ENCODE measurements around the gene MPPED2.

DNA sequence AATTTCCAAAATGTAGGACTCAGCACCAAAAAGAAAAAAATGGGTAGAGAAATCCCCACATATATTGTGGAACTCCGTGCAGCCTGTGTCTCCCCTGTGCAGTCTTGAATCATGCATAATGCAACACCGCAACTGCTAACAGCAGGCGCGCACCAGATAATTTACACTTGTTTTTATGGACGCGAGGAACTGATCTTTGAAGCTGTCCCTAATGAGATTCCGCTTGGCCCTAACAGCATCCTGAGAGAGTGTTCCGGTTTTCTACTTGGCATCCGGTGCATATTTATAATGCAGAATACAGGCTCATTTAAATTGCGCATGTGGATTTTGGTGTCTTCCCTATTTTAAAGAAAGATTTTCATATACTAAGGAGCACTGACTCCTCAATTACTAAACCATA lies 21.1 kb downstream of the MPPED2 start:
- TF ChIP-seq, protein P1, sequence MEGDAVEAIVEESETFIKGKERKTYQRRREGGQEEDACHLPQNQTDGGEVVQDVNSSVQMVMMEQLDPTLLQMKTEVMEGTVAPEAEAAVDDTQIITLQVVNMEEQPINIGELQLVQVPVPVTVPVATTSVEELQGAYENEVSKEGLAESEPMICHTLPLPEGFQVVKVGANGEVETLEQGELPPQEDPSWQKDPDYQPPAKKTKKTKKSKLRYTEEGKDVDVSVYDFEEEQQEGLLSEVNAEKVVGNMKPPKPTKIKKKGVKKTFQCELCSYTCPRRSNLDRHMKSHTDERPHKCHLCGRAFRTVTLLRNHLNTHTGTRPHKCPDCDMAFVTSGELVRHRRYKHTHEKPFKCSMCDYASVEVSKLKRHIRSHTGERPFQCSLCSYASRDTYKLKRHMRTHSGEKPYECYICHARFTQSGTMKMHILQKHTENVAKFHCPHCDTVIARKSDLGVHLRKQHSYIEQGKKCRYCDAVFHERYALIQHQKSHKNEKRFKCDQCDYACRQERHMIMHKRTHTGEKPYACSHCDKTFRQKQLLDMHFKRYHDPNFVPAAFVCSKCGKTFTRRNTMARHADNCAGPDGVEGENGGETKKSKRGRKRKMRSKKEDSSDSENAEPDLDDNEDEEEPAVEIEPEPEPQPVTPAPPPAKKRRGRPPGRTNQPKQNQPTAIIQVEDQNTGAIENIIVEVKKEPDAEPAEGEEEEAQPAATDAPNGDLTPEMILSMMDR (IDR thresholded peaks at IDR 0.05) = no peak
- no peak for TF ChIP-seq EP300 (IDR thresholded peaks at IDR 0.05)
